ENCODE measurements around the gene FES.

GRCh38 chr15:90918034-90918788 lies 33.9 kb downstream of the FES start:
- TF ChIP-seq EZH2phosphoT487 (IDR thresholded peaks at IDR 0.05; ENCODE audit: borderline replicate concordance, low read depth, low read length) (no peak), CTCF (conservative IDR thresholded peaks at IDR 0.05; ENCODE audit: low read length) (no peak)

Data from OCI-LY7 (cell line).